ENCODE data around the gene ANKS1B.
"Not testable (repeated sequence)": the region's sequence is repeated elsewhere in the genome, so short reads cannot be mapped to it uniquely, and the experiment has no call there.

Gene ANKS1B

GRCh38 chr12:100017056-100017455, 32.3 kb upstream of the ANKS1B start:
- CTCF ChIA-PET = no interaction called here
- no peak for DNase-seq (ENCODE audit: extremely low spot score)
- no peak for TF ChIP-seq CTCF (IDR thresholded peaks at IDR 0.05; ENCODE audit: control extremely low read depth, extremely low read depth, low read depth, missing control alignments)
- POLR2A ChIA-PET = no interaction called here

GRCh38 chr12:100016304-100016703, 31.6 kb upstream of the ANKS1B start:
- CTCF ChIA-PET; DNase-seq (ENCODE audit: extremely low spot score); POLR2A ChIA-PET: not testable (repeated sequence)

- DNase-seq (ENCODE audit: extremely low spot score); POLR2A ChIA-PET: not testable (repeated sequence)
- CTCF ChIA-PET = interaction anchor here (0.6 kb wide), 1 partner anchor 737 kb away, joined by 3 read pairs; no protein-coding TSS in a partner anchor
These were observed 21.1 kb upstream of the ANKS1B start for GRCh38 chr12:100005846-100006245.

- ChIA-PET CTCF (no interaction called here), POLR2A (no interaction called here)
- TF ChIP-seq CTCF (IDR thresholded peaks at IDR 0.05; ENCODE audit: control extremely low read depth, extremely low read depth, low read depth, missing control alignments) = no peak
These were observed 13.1 kb upstream of the ANKS1B start for GRCh38 chr12:99997806-99998205.

GRCh38 chr12:99996095-99996494, 11.4 kb upstream of the ANKS1B start:
- POLR2A ChIA-PET = no interaction called here

More at GRCh38 chr12:99997806-99998205, 13.1 kb upstream of the ANKS1B start:
- no peak for DNase-seq (ENCODE audit: extremely low spot score)

GRCh38 chr12:99985631-99986030, 895 bp upstream of the ANKS1B start:
- POLR2A ChIA-PET = no interaction called here
- no peak for DNase-seq (ENCODE audit: extremely low spot score)
- CTCF ChIA-PET = no interaction called here
- no peak for TF ChIP-seq CTCF (IDR thresholded peaks at IDR 0.05; ENCODE audit: control extremely low read depth, extremely low read depth, low read depth, missing control alignments)

More at GRCh38 chr12:99996095-99996494, 11.4 kb upstream of the ANKS1B start:
- DNase-seq (ENCODE audit: extremely low spot score) = no peak
- CTCF ChIA-PET = no interaction called here
- no peak for TF ChIP-seq CTCF (IDR thresholded peaks at IDR 0.05; ENCODE audit: control extremely low read depth, extremely low read depth, low read depth, missing control alignments)

- no peak for DNase-seq (ENCODE audit: extremely low spot score)
- POLR2A ChIA-PET = no interaction called here
- TF ChIP-seq CTCF (IDR thresholded peaks at IDR 0.05; ENCODE audit: control extremely low read depth, extremely low read depth, low read depth, missing control alignments) = no peak
- CTCF ChIA-PET = no interaction called here
These were observed 414 bp upstream of the ANKS1B start for GRCh38 chr12:99985129-99985570.

Measured in GM10248 (cell line).